H1 (cell line): ENCODE data around the gene NUDC. TPM values are rescaled to one million over a fixed set of nuclear protein-coding genes. Genes with fewer than 3 reads are reported as not detected.

Source experiments
- CTCF ChIA-PET: fragments of 300-600 bp; sonication (Branson Sonifier 250); formaldehyde crosslinking; loops from one replicate; lab custom pipeline; 2021; ENCODE audit not compliant: partially characterized antibody; lab: Charles Lee
- POLR2A ChIA-PET: fragments of 300-600 bp; sonication (Branson Sonifier 250); formaldehyde crosslinking; loops from one replicate; lab custom pipeline; 2021; ENCODE audit warnings: inconsistent platforms; ENCODE audit not compliant: partially characterized antibody; lab: Charles Lee
- DNase-seq, 2 experiments: peaks; one replicate each; pipeline versions ENCODE4 v3.0.0 to v3.0.0-alpha.2; 2010 to 2022; ENCODE audit warnings: low spot score in 2 of 2, low read depth in 1 of 2, mixed read lengths in 1 of 2
- FAIRE-seq: peaks from 2 replicates; lab custom pipeline; 2011; peaks lifted over from hg19 to GRCh38; lab: Jason Lieb, UNC
- H2AFZ ChIP-seq: 2 replicates; pipeline ENCODE4 v1.8.1; 2012; ENCODE audit warnings: low read length, inconsistent platforms
- H2AK5ac ChIP-seq: 2 replicates; pipeline ENCODE4 v1.6.1; 2013; ENCODE audit warnings: low read depth, low read length
- H2BK120ac ChIP-seq: replicated peaks from 2 replicates; pipeline ENCODE3; 2013; ENCODE audit warnings: low read depth, low read length, inconsistent platforms
- H2BK12ac ChIP-seq: 2 replicates; pipeline ENCODE4 v1.6.1; 2013; ENCODE audit warnings: low read depth, low read length
- H2BK15ac ChIP-seq: 2 replicates; pipeline ENCODE4 v1.6.1; 2013; ENCODE audit warnings: low read length
- H2BK20ac ChIP-seq: 2 replicates; pipeline ENCODE4 v1.6.1; 2013; ENCODE audit warnings: low read length
- H2BK5ac ChIP-seq: 2 replicates; pipeline ENCODE4 v1.6.1; 2013; ENCODE audit warnings: low read depth, low read length
- H3K14ac ChIP-seq: 2 replicates; pipeline ENCODE4 v1.6.1; 2013; ENCODE audit warnings: inconsistent platforms; ENCODE audit not compliant: insufficient read length
- H3K18ac ChIP-seq: 2 replicates; pipeline ENCODE4 v1.6.1; 2013; ENCODE audit warnings: low read length; ENCODE audit errors: extremely low read depth
- H3K23ac ChIP-seq: 2 replicates; pipeline ENCODE4 v1.6.1; 2013; ENCODE audit warnings: inconsistent platforms; ENCODE audit not compliant: insufficient read length
- H3K23me2 ChIP-seq: 2 replicates; pipeline ENCODE4 v1.6.1; 2013; ENCODE audit warnings: low read depth, low read length
- H3K27ac ChIP-seq: 2 replicates; pipeline ENCODE4 v1.6.1; 2011; ENCODE audit warnings: low read depth, low read length, inconsistent platforms
- H3K27me3 ChIP-seq, 4 experiments: replicated peaks in 1 of 4; 1 replicate in 1 of 4; 2 replicates in 3 of 4; pipeline versions ENCODE4 v1.6.1 to v1.8.1; 2011 to 2013; ENCODE audit warnings: low read length in 3 of 4, mild to moderate bottlenecking in 3 of 4, inconsistent platforms in 2 of 4, mixed read lengths in 2 of 4, moderate library complexity in 1 of 4; ENCODE audit not compliant: control insufficient read depth in 3 of 4, insufficient read depth in 3 of 4; ENCODE audit errors: extremely low read depth in 1 of 4
- H3K36me3 ChIP-seq, 4 experiments: 2 replicates each; pipeline versions ENCODE4 v1.6.1 to v1.8.1; 2011 to 2013; ENCODE audit warnings: mild to moderate bottlenecking in 4 of 4, low read length in 3 of 4, moderate library complexity in 2 of 4, control low read depth in 1 of 4, inconsistent platforms in 1 of 4; ENCODE audit not compliant: insufficient read depth in 4 of 4, control insufficient read depth in 2 of 4
- H3K4ac ChIP-seq: replicated peaks from 2 replicates; pipeline ENCODE3; 2013; ENCODE audit warnings: low read length, low read depth, mixed read lengths, inconsistent platforms; ENCODE audit not compliant: insufficient read length
- H3K4me1 ChIP-seq, 4 experiments: replicated peaks in 1 of 4; 1 replicate in 1 of 4; 2 replicates in 3 of 4; pipeline versions ENCODE4 v1.6.1 to v1.8.1; 2011 to 2013; ENCODE audit warnings: low read length in 3 of 4, inconsistent platforms in 2 of 4, mixed read lengths in 1 of 4; ENCODE audit not compliant: insufficient read depth in 4 of 4, control insufficient read depth in 3 of 4
- H3K4me2 ChIP-seq, 2 experiments: 2 replicates each; pipeline versions ENCODE4 v1.6.1 to v1.8.1; 2011 to 2013; ENCODE audit warnings: low read depth in 2 of 2, low read length in 2 of 2, control low read depth in 1 of 2, inconsistent platforms in 1 of 2, mild to moderate bottlenecking in 1 of 2; ENCODE audit not compliant: insufficient read depth in 1 of 2
- H3K4me3 ChIP-seq, 4 experiments: fragments of 200-600, 300-600 bp in 1 of 4; sonication (generic), shearing (Covaris generic), sonication (Bioruptor Twin) in 1 of 4; 2 replicates each; pipeline versions ENCODE4 v1.5.1 to v1.8.1; 2011 to 2016; ENCODE audit warnings: low read length in 4 of 4, low read depth in 3 of 4, control low read depth in 2 of 4, inconsistent platforms in 2 of 4, mild to moderate bottlenecking in 2 of 4, mixed read lengths in 1 of 4, moderate library complexity in 1 of 4; ENCODE audit not compliant: insufficient read depth in 2 of 4; ENCODE audit errors: extremely low read depth in 1 of 4
- H3K56ac ChIP-seq: replicated peaks from 2 replicates; pipeline ENCODE3; 2013; ENCODE audit warnings: low read depth, mild to moderate bottlenecking, mixed read lengths, low read length, inconsistent platforms; ENCODE audit not compliant: insufficient read length
- H3K79me1 ChIP-seq: 2 replicates; pipeline ENCODE4 v1.6.1; 2013; ENCODE audit warnings: low read depth, low read length, control low read depth
- H3K79me2 ChIP-seq, 2 experiments: 2 replicates each; pipeline versions ENCODE4 v1.6.1 to v1.8.1; 2012 to 2013; ENCODE audit warnings: low read length in 2 of 2, mild to moderate bottlenecking in 2 of 2, inconsistent platforms in 1 of 2; ENCODE audit not compliant: insufficient read depth in 2 of 2, control insufficient read depth in 1 of 2
- H3K9ac ChIP-seq, 4 experiments: replicated peaks in 1 of 4; 1 replicate in 1 of 4; 2 replicates in 3 of 4; pipeline versions ENCODE4 v1.6.1 to v1.8.1; 2011 to 2013; ENCODE audit warnings: low read depth in 3 of 4, low read length in 3 of 4, control low read depth in 2 of 4, mild to moderate bottlenecking in 2 of 4, moderate library complexity in 2 of 4, inconsistent platforms in 1 of 4; ENCODE audit errors: extremely low read depth in 1 of 4
- H3K9me3 ChIP-seq, 2 experiments: 2 replicates each; pipeline versions ENCODE4 v1.6.1 to v1.8.1; 2012 to 2013; ENCODE audit warnings: mild to moderate bottlenecking in 2 of 2, moderate library complexity in 2 of 2, control low read depth in 1 of 2, inconsistent platforms in 1 of 2, low read depth in 1 of 2, low read length in 1 of 2, mixed read lengths in 1 of 2; ENCODE audit not compliant: insufficient read depth in 2 of 2
- H4K20me1 ChIP-seq, 2 experiments: replicated peaks in 1 of 2; 2 replicates each; pipeline versions ENCODE3 to v1.8.1; 2011 to 2013; ENCODE audit warnings: inconsistent platforms in 2 of 2, low read length in 2 of 2, mild to moderate bottlenecking in 1 of 2; ENCODE audit not compliant: insufficient read depth in 2 of 2, control insufficient read depth in 1 of 2
- H4K5ac ChIP-seq: 2 replicates; pipeline ENCODE4 v1.6.1; 2013; ENCODE audit warnings: low read length, low read depth, mixed read lengths, inconsistent platforms; ENCODE audit not compliant: insufficient read length
- H4K8ac ChIP-seq: 2 replicates; pipeline ENCODE4 v1.8.0; 2013; ENCODE audit warnings: mild to moderate bottlenecking, moderate library complexity, low read length, inconsistent platforms; ENCODE audit not compliant: insufficient read depth; ENCODE audit errors: extremely low read depth
- H4K91ac ChIP-seq: replicated peaks from 2 replicates; pipeline ENCODE3; 2013; ENCODE audit warnings: low read length, mixed read lengths, inconsistent platforms; ENCODE audit not compliant: insufficient read length
- BACH1 ChIP-seq: IDR thresholded peaks from 2 replicates; pipeline ENCODE4 v1.6.1; 2012; ENCODE audit warnings: low read length, improper control_type of control experiment
- BCL11A ChIP-seq, 2 experiments: IDR thresholded peaks; one replicate each; pipeline ENCODE4 v1.6.1; 2011; ENCODE audit warnings: low read depth in 2 of 2, low read length in 2 of 2, mild to moderate bottlenecking in 2 of 2
- CBX5 ChIP-seq: fragments of 300-800, 300-1000 bp; sonication (generic); IDR thresholded peaks from 2 replicates; pipeline ENCODE4 v1.7.1; 2016; ENCODE audit warnings: antibody characterized with exemption, low read length, low read depth
- CHD1 ChIP-seq: IDR thresholded peaks from 2 replicates; pipeline ENCODE4 v1.6.1; 2012; ENCODE audit warnings: low read depth, low read length, improper control_type of control experiment
- EZH2 ChIP-seq: fragments of 200-600 bp; sonication (generic); IDR thresholded peaks from 2 replicates; pipeline ENCODE4 v1.7.1; 2012; ENCODE audit warnings: low read depth, mild to moderate bottlenecking, moderate library complexity, low read length, inconsistent platforms; ENCODE audit not compliant: severe bottlenecking
- FOSL1 ChIP-seq: IDR thresholded peaks from 2 replicates; pipeline ENCODE4 v1.6.1; 2011; ENCODE audit warnings: mild to moderate bottlenecking, low read depth, low read length, moderate library complexity; ENCODE audit not compliant: insufficient read depth
- HDAC6 ChIP-seq: IDR thresholded peaks from one replicate; pipeline ENCODE4 v1.7.1; 2012; ENCODE audit warnings: low read depth, mild to moderate bottlenecking, inconsistent platforms, low read length, moderate library complexity
- JUND ChIP-seq: IDR thresholded peaks from 2 replicates; pipeline ENCODE4 v1.6.1; 2011; ENCODE audit warnings: mild to moderate bottlenecking, improper control_type of control experiment, low read length
- PHF8 ChIP-seq: fragments of 200-600 bp; sonication (generic); conservative IDR thresholded peaks from 2 replicates; pipeline ENCODE4 v1.7.1; 2012; ENCODE audit warnings: low read depth, mild to moderate bottlenecking, inconsistent platforms, low read length, moderate library complexity
- WGBS, 2 experiments: shearing (Covaris generic) in 1 of 2; methylation state at CpG; one replicate each; pipeline versions ENCODE4 v1.1.6 to v1.1.7; 2013 to 2015; ENCODE audit warnings: low lambda C conversion rate in 2 of 2, mixed read lengths in 2 of 2, inconsistent platforms in 1 of 2, low coverage in 1 of 2, missing lambda C conversion rate in 1 of 2; ENCODE audit not compliant: insufficient replicate concordance in 2 of 2, insufficient coverage in 1 of 2, insufficient read length in 1 of 2; ENCODE audit errors: extremely low coverage in 1 of 2, missing lambda C conversion rate in 1 of 2; 5-methylcytosine and 5-hydroxymethylcytosine counted together
- polyA plus RNA-seq, 7 experiments: library from polyadenylated mRNA; depleted of rRNA in 3 of 7; stranded (reverse) in 5 of 7; unstranded in 2 of 7; fragments of >200 nt in 5 of 7; fragments of 200-250 nt in 2 of 7; gene quantifications; 1 replicate in 5 of 7; 2 replicates in 1 of 7; 4 replicates in 1 of 7; pipeline versions ENCODE4 v1.2.1 to v1.2.3, GENCODE V29; 2011 to 2013; ENCODE audit warnings: missing spikeins in 2 of 7, mixed read lengths in 2 of 7
- total RNA-seq: library from RNA; stranded (reverse); fragmentation: NEBNext Ultra II Directional; extraction: Animal tissue kit (Norgen Biotek cat#: 25700); gene quantifications from 2 replicates; pipeline ENCODE4 v1.2.1, GENCODE V29; 2021

NUDC gene
- total and polyA plus RNA-seq, 2 of the 8 experiments (the other 6 are each of a cell fraction or from before 2014, with no cell fraction given) = 43.2 to 131 TPM

DNA sequence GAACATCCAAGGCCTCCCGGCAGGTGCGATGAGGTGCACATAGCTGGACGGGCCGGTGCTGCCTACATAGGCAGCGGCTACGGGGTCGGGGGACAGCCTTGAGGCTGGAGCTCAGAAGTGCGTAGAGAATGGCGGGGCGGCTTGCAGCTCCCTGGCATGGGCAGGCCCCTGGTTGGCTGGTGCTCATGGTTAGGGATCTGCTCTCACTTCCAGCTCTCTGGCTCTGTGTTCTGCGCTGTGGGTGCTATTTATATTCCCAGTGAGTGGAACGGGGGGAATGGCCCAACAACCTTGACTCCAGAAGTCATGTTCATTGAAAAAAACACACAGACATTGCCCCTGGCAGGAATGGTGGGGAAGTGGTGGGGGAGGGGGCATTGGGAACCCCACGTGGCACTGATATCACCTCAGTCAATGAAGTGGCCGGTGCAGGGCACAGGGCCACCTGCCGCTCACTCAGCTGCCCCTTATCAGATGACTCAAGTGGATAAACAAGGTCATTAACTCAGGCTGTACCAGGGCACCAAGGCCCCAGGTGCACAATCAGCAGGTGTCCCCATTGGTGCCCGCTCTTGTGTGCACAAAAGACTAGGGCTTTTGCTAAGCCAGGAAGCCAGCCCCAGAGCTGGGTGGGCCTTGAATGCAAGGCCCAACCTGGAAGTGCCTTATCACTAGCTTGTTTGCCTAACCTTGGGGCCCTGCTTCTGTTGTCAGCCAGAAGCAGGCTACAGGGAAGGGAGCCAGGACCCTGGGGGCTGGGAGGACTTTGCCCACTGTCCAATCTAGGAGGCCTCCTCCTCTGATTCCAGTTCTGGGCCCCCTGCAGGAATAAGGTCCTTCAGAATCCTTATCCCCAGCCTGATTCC, 7.6 kb upstream of the NUDC start, which contains the start of gene NR0B2:
Gene NR0B2 (minus strand): TSS at position 222 of the 866 bp plus-strand sequence. CDS start 35 bp downstream, at position 187.
- no peaks in the 10 kb centered on the region for H3K23me2 ChIP-seq
- H3K14ac ChIP-seq = no peak within 1 kb of the TSS
- peak within 1 kb of the TSS; percentile 79; the same call in 1 of the 2 replicates for H4K8ac ChIP-seq
- H2BK120ac ChIP-seq = no peak within 1 kb of the TSS
- H2BK12ac ChIP-seq = no peak within 1 kb of the TSS
- H3K4ac ChIP-seq = no peak within 1 kb of the TSS
- no peak within 1 kb of the TSS for H3K27ac ChIP-seq
- H3K4me2 ChIP-seq = no peak within 1 kb of the TSS
- no peak within 1 kb of the TSS for H4K5ac ChIP-seq
- H3K18ac ChIP-seq = no peak within 1 kb of the TSS
- H4K20me1 ChIP-seq = no peaks in the 10 kb centered on the region
- no peak within 1 kb of the TSS for H4K91ac ChIP-seq
- peaks cover 0 to 2% (median 0%) of the 10 kb centered on the region in 4 experiments; a peak in 2 of 7 replicates for H3K27me3 ChIP-seq
- H2BK15ac ChIP-seq = no peak within 1 kb of the TSS
- 86% methylated on average over 16 of the region's 16 CpGs; no CpG with 5 or more reads in 1 of the 2 experiments for WGBS, 2 experiments
- FAIRE-seq = no peak
- H3K56ac ChIP-seq = no peak within 1 kb of the TSS
- no peaks in the 10 kb centered on the region for H3K9me3 ChIP-seq
- POLR2A ChIA-PET = interaction anchor here (1.0 to 2.5 kb wide), 6 partner anchors 8 to 46 kb away, joined by 3 to 14 read pairs (median 6); partner anchors contain the start of genes GPATCH3, GPN2, KDF1 and NUDC
- H3K79me1 ChIP-seq = no peaks in the 10 kb centered on the region
- TF ChIP-seq CHD1 (no peak), FOSL1 (no peak), PHF8 (no peak), BCL11A (IDR thresholded peaks at IDR 0.05; ENCODE audit: low read depth in 2 of 2, low read length in 2 of 2) (no peak), BACH1 (no peak), EZH2 (no peak), CBX5 (no peak), JUND (no peak), HDAC6 (no peak)
- H2BK5ac ChIP-seq = no peak within 1 kb of the TSS
- H3K36me3 ChIP-seq = no peaks in the 10 kb centered on the region
- no peak within 1 kb of the TSS for H2AK5ac ChIP-seq
- H3K23ac ChIP-seq = no peak within 1 kb of the TSS
- CTCF ChIA-PET = interaction anchor here (0.8 to 1.3 kb wide), 4 partner anchors 27 to 312 kb away, joined by 3 read pairs; partner anchors contain the start of gene KDF1
- H3K79me2 ChIP-seq = no peaks in the 10 kb centered on the region
- no peaks in the 10 kb centered on the region for H3K4me1 ChIP-seq
- DNase-seq = no peak
- H3K9ac ChIP-seq = no peak within 1 kb of the TSS
- no peak within 1 kb of the TSS for H2BK20ac ChIP-seq
- no peak within 1 kb of the TSS for H3K4me3 ChIP-seq
- no peak within 1 kb of the TSS for H2AFZ ChIP-seq
